ENCODE measurements around the gene SOX6. TPM values are rescaled to one million over a fixed set of nuclear protein-coding genes. Genes with fewer than 3 reads are reported as not detected.

SOX6 gene
- total and polyA plus RNA-seq, 12 donors: 0.80 to 43.0 (median 21.2) TPM

GRCh38 chr11:16193897-16194381 is 162.4 kb downstream of the SOX6 start:
- intact Hi-C loops (cut with DNase I): loop anchor here in 7 of 10 donors (2.0 to 5.0 kb wide), 5 partner anchors 163 to 418 kb away; partner anchors contain the start of gene SOX6 (in 1 of the 7)
- 12 to 23% methylated on average over 1 of the region's 1 CpG for WGBS, 2 donors
- Histone ChIP-seq H3K4me3 (no peak overlapping the region), H3K4me1 (peaks cover 0 to 44% (median 34%) of the 10 kb centered on the region in 9 donors), H3K27ac (peak overlapping the region in 9 of 10 donors; percentile 26 to 82 (median 70)), H3K27me3 (no peaks in the 10 kb centered on the region), H3K36me3 (no peaks in the 10 kb centered on the region), H3K9me3 (no peaks in the 10 kb centered on the region)
- DNase-seq (no peak), ATAC-seq (peak in 5 of 8 donors; percentile 19 to 33 (median 22))
- TF ChIP-seq CTCF (IDR thresholded peaks at IDR 0.05): no peak

- intact Hi-C loops (cut with DNase I): loop anchor here in 7 of 10 donors (5.0 kb wide), 4 partner anchors 165 to 420 kb away; partner anchors contain the start of gene SOX6 (in 1 of the 7)
- 51 to 64% methylated on average over 4 of the region's 4 CpGs for WGBS, 2 donors
- peak overlapping the region in 1 of 10 donors; percentile 4 for H3K27ac ChIP-seq
- TF ChIP-seq CTCF (IDR thresholded peaks at IDR 0.05): no peak
- H3K4me1 ChIP-seq: peaks cover 0 to 41% (median 34%) of the 10 kb centered on the region in 9 donors
- no peaks in the 10 kb centered on the region for H3K36me3 ChIP-seq
- H3K4me3 ChIP-seq: no peak overlapping the region
- no peaks in the 10 kb centered on the region for H3K27me3 ChIP-seq
- no peak for DNase-seq
- no peak for ATAC-seq
- no peaks in the 10 kb centered on the region for H3K9me3 ChIP-seq
Measured at GRCh38 chr11:16191868-16192240, 164.5 kb downstream of the SOX6 start.

- 82 to 91% methylated on average over 5 of the region's 5 CpGs for whole genome bisulfite sequencing, 2 donors
- DNase-seq: no peak
- intact Hi-C loops (cut with DNase I): loop anchor here in 7 of 10 donors (5.0 kb wide), 4 partner anchors 166 to 421 kb away; partner anchors contain the start of gene SOX6 (in 1 of the 7)
- peak in 4 of 8 donors; percentile 20 to 39 (median 26) for ATAC-seq
- Histone ChIP-seq H3K27me3 (no peaks in the 10 kb centered on the region), H3K4me1 (peaks cover 0 to 41% (median 34%) of the 10 kb centered on the region in 9 donors), H3K9me3 (no peaks in the 10 kb centered on the region), H3K4me3 (no peak overlapping the region), H3K27ac (peak overlapping the region in 1 of 10 donors; percentile 4), H3K36me3 (peaks cover 0 to 2% (median 0%) of the 10 kb centered on the region in 9 donors)
- TF ChIP-seq CTCF (IDR thresholded peaks at IDR 0.05): peak in 4 of 9 donors; percentile 36 to 56 (median 45)
Measured at GRCh38 chr11:16191212-16191867, 165.0 kb downstream of the SOX6 start.

GRCh38 chr11:16186680-16187079 is 169.7 kb downstream of the SOX6 start:
- no peak for ATAC-seq
- 94 to 95% methylated on average over 8 of the region's 8 CpGs for WGBS, 2 donors
- intact Hi-C loops (cut with DNase I): loop anchor here in 1 of 10 donors (10.0 kb wide), 1 partner anchor 418 kb away; no protein-coding TSS in a partner anchor
- H3K27me3 ChIP-seq: no peaks in the 10 kb centered on the region
- H3K9me3 ChIP-seq: no peaks in the 10 kb centered on the region
- TF ChIP-seq CTCF (IDR thresholded peaks at IDR 0.05): no peak
- H3K4me3 ChIP-seq: no peak overlapping the region
- peaks cover 0 to 22% (median 4%) of the 10 kb centered on the region in 9 donors for H3K4me1 ChIP-seq
- peaks cover 0 to 7% (median 0%) of the 10 kb centered on the region in 9 donors for H3K36me3 ChIP-seq
- no peak for DNase-seq
- no peak overlapping the region for H3K27ac ChIP-seq
